GM10248 (cell line): ENCODE measurements around the gene CXorf49B.

Experiments used
- CTCF ChIA-PET: fragments of 300-600 bp; sonication (Branson Sonifier 250); formaldehyde crosslinking; extraction: SDS; loops from one replicate; lab custom pipeline; 2021; ENCODE audit warnings: antibody characterized with exemption; lab: Yijun Ruan, JAX
- POLR2A ChIA-PET: fragments of 350-650 bp; sonication (Branson Sonifier 250); formaldehyde crosslinking; extraction: SDS; loops from one replicate; lab custom pipeline; 2020; ENCODE audit warnings: antibody characterized with exemption; lab: Yijun Ruan, JAX
- DNase-seq: peaks from one replicate; pipeline ENCODE4 v3.0.0; 2012; ENCODE audit errors: extremely low spot score
- CTCF ChIP-seq: IDR thresholded peaks from 2 replicates; pipeline ENCODE4 v1.5.1; 2012; ENCODE audit warnings: mild to moderate bottlenecking, low read depth; ENCODE audit errors: extremely low read depth, missing control alignments, control extremely low read depth

CXorf49B gene

GRCh38 chrX:71809886-71810285, 46.7 kb downstream of the CXorf49B start:
- no peak for TF ChIP-seq CTCF
- DNase-seq = no peak
- ChIA-PET POLR2A (no interaction called here), CTCF (no interaction called here)

GRCh38 chrX:71814123-71814912, 51.2 kb downstream of the CXorf49B start:
- TF ChIP-seq CTCF = no peak
- CTCF ChIA-PET = no interaction called here
- DNase-seq = no peak
- POLR2A ChIA-PET = no interaction called here

GRCh38 chrX:71815121-71815905, 52.2 kb downstream of the CXorf49B start:
- CTCF ChIA-PET = no interaction called here
- POLR2A ChIA-PET = no interaction called here
- no peak for DNase-seq
- TF ChIP-seq CTCF = no peak

GRCh38 chrX:71815906-71816156, 52.7 kb downstream of the CXorf49B start:
- CTCF ChIA-PET = no interaction called here
- DNase-seq = no peak
- POLR2A ChIA-PET = no interaction called here
- TF ChIP-seq CTCF = no peak
